HFFc6 (cell line): ENCODE data around the gene PAAF1. TPM values are rescaled to one million over a fixed set of nuclear protein-coding genes. Genes with fewer than 3 reads are reported as not detected.

Experiments used
- DNase-seq: peaks from one replicate; pipeline ENCODE4 v3.0.0-alpha.2; 2018
- H3K27ac Mint-ChIP-seq: 2 replicates; pipeline ENCODE4 v1.8.0; 2020; ENCODE audit warnings: mild to moderate bottlenecking, mixed read lengths
- H3K27me3 Mint-ChIP-seq: 2 replicates; pipeline ENCODE4 v1.8.0; 2021; ENCODE audit warnings: mild to moderate bottlenecking, moderate library complexity, mixed read lengths; ENCODE audit not compliant: insufficient read depth
- H3K36me3 Mint-ChIP-seq: 2 replicates; pipeline ENCODE4 v1.8.0; 2021; ENCODE audit warnings: low read depth, mixed read lengths
- H3K4me1 Mint-ChIP-seq: 2 replicates; pipeline ENCODE4 v1.8.0; 2020; ENCODE audit warnings: low read depth, mixed read lengths
- H3K4me3 Mint-ChIP-seq: 2 replicates; pipeline ENCODE4 v1.8.0; 2020; ENCODE audit warnings: mild to moderate bottlenecking, moderate library complexity, mixed read lengths
- H3K9me3 Mint-ChIP-seq: 2 replicates; pipeline ENCODE4 v1.8.0; 2020; ENCODE audit warnings: mild to moderate bottlenecking, mixed read lengths
- CTCF ChIP-seq: fragments of 200-600 bp; sonication (generic); IDR thresholded peaks from 2 replicates; pipeline ENCODE4 v1.5.0; 2021; ENCODE audit warnings: antibody characterized with exemption, mild to moderate bottlenecking
- total RNA-seq, 6 experiments: library from RNA; stranded (reverse); fragmentation: NEBNext Ultra II Directional; extraction: Animal tissue kit (Norgen Biotek cat#: 25700); gene quantifications; 2 replicates in 1 of 6; 3 replicates in 5 of 6; pipeline ENCODE4 v1.2.3, GENCODE V29; 2021

PAAF1 gene
- total RNA-seq, 6 experiments from 2014 or later = 19.5 to 23.2 (median 22.4) TPM

- H3K4me3 Mint-ChIP-seq = no peak overlapping the region
- no peak for DNase-seq
- H3K36me3 Mint-ChIP-seq = peaks cover 17% of the 10 kb centered on the region
- H3K27ac Mint-ChIP-seq = no peak overlapping the region
- peaks cover 15% of the 10 kb centered on the region for H3K9me3 Mint-ChIP-seq
- TF ChIP-seq CTCF = no peak
- peaks cover 2% of the 10 kb centered on the region for H3K4me1 Mint-ChIP-seq
- no peaks in the 10 kb centered on the region; the same call in 1 of the 2 replicates for H3K27me3 Mint-ChIP-seq
These were observed 67.3 kb downstream of the PAAF1 start for GRCh38 chr11:73944085-73944484.

- no peak overlapping the region for H3K4me3 Mint-ChIP-seq
- H3K4me1 Mint-ChIP-seq = no peaks in the 10 kb centered on the region
- H3K27me3 Mint-ChIP-seq = no peaks in the 10 kb centered on the region; the same call in 1 of the 2 replicates
- no peak overlapping the region for H3K27ac Mint-ChIP-seq
- TF ChIP-seq CTCF = no peak
- H3K9me3 Mint-ChIP-seq = peaks cover 8% of the 10 kb centered on the region; the same call in 1 of the 2 replicates
- H3K36me3 Mint-ChIP-seq = peaks cover 13% of the 10 kb centered on the region
- DNase-seq = no peak
These were observed 68.1 kb downstream of the PAAF1 start for GRCh38 chr11:73944901-73945300.

- TF ChIP-seq CTCF = no peak
- Mint-ChIP-seq H3K9me3 (peaks cover 8% of the 10 kb centered on the region; the same call in 1 of the 2 replicates), H3K4me1 (no peaks in the 10 kb centered on the region), H3K4me3 (no peak overlapping the region), H3K27ac (no peak overlapping the region), H3K27me3 (no peaks in the 10 kb centered on the region; the same call in 1 of the 2 replicates), H3K36me3 (peaks cover 13% of the 10 kb centered on the region)
- no peak for DNase-seq
These were observed 68.6 kb downstream of the PAAF1 start for GRCh38 chr11:73945396-73945795.

GRCh38 chr11:73946798-73947458 lies 70.1 kb downstream of the PAAF1 start:
- Mint-ChIP-seq H3K36me3 (0 out of 2 replicates have a peak, but pooled peaks cover 4% of the 10 kb centered on the region), H3K27me3 (peaks cover 2% of the 10 kb centered on the region), H3K4me1 (no peaks in the 10 kb centered on the region), H3K27ac (no peak overlapping the region), H3K4me3 (no peak overlapping the region), H3K9me3 (no peaks in the 10 kb centered on the region)
- DNase-seq = no peak
- no peak for TF ChIP-seq CTCF

- DNase-seq = no peak
- Mint-ChIP-seq H3K4me1 (no peaks in the 10 kb centered on the region), H3K36me3 (0 out of 2 replicates have a peak, but pooled peaks cover 4% of the 10 kb centered on the region), H3K9me3 (no peaks in the 10 kb centered on the region), H3K4me3 (no peak overlapping the region), H3K27me3 (peaks cover 2% of the 10 kb centered on the region), H3K27ac (no peak overlapping the region)
- TF ChIP-seq CTCF = no peak
These were observed 72.4 kb downstream of the PAAF1 start for GRCh38 chr11:73949246-73949645.
